Lower lobe of right lung (tissue), 2 donors: ENCODE measurements around the gene TMC3. TPM values are rescaled to one million over a fixed set of nuclear protein-coding genes. Genes with fewer than 3 reads are reported as not detected.

Experiments
- ATAC-seq, 2 donors: fragments of 200-7000 bp; cut with Tn5 transposase; one replicate each; pipeline ENCODE4 v1.9.1; 2020 to 2022; ENCODE audit warnings: mild to moderate bottlenecking in 2 of 2, moderate library complexity in 2 of 2
- DNase-seq: peaks from one replicate; pipeline ENCODE4 v3.0.0-alpha.2; 2020
- H3K27ac ChIP-seq: fragments of 200-600 bp; one replicate; pipeline ENCODE4 v1.8.0; 2022
- H3K27me3 ChIP-seq: fragments of 200-600 bp; one replicate; pipeline ENCODE4 v1.8.0; 2022; ENCODE audit warnings: low read depth
- H3K36me3 ChIP-seq: fragments of 200-600 bp; one replicate; pipeline ENCODE4 v1.8.0; 2022; ENCODE audit warnings: mild to moderate bottlenecking
- H3K4me1 ChIP-seq: fragments of 200-600 bp; one replicate; pipeline ENCODE4 v1.8.0; 2022
- H3K4me3 ChIP-seq: fragments of 200-600 bp; one replicate; pipeline ENCODE4 v1.8.0; 2022; ENCODE audit warnings: mild to moderate bottlenecking
- H3K9me3 ChIP-seq: fragments of 200-600 bp; one replicate; pipeline ENCODE4 v1.8.0; 2022
- CTCF ChIP-seq: fragments of 200-600 bp; IDR thresholded peaks from one replicate; pipeline ENCODE4 v1.8.0; 2022; ENCODE audit warnings: antibody characterized with exemption, mild to moderate bottlenecking
- intact Hi-C: fragments of 100-400 bp; cut with DNase I; formaldehyde crosslinking; loops from one replicate; pipeline ENCODE4 v1.11.0; 2022
- total RNA-seq: library from RNA; stranded (reverse); fragmentation: NEBNext Ultra II Directional; extraction: Animal tissue kit (Norgen Biotek cat#: 25700); gene quantifications from one replicate; pipeline ENCODE4 v1.2.1, GENCODE V29; 2021
- donor health status: DM: no; HTN: yes; CAD: no; lungs with severe emphysema.

Gene TMC3
- total RNA-seq, 1 donor from 2014 or later: not detected

- Histone ChIP-seq H3K4me1 (peaks cover 16% of the 10 kb centered on the region), H3K9me3 (no peaks in the 10 kb centered on the region), H3K27ac (no peak overlapping the region), H3K36me3 (peaks cover 60% of the 10 kb centered on the region), H3K4me3 (no peak overlapping the region), H3K27me3 (no peaks in the 10 kb centered on the region)
- TF ChIP-seq CTCF: no peak
- intact Hi-C loops: no loop called here
- no peak for ATAC-seq
- no peak for DNase-seq
Observed at GRCh38 chr15:81288616-81289015, 85.4 kb downstream of the TMC3 start.

GRCh38 chr15:81288040-81288439 is 86.0 kb downstream of the TMC3 start:
- intact Hi-C loops: no loop called here
- no peak overlapping the region for H3K27ac ChIP-seq
- ATAC-seq (no peak), DNase-seq (no peak)
- H3K36me3 ChIP-seq: peaks cover 57% of the 10 kb centered on the region
- no peak for TF ChIP-seq CTCF
- peaks cover 10% of the 10 kb centered on the region for H3K4me1 ChIP-seq
- no peaks in the 10 kb centered on the region for H3K27me3 ChIP-seq
- no peaks in the 10 kb centered on the region for H3K9me3 ChIP-seq
- no peak overlapping the region for H3K4me3 ChIP-seq

- Histone ChIP-seq H3K4me3 (no peak overlapping the region), H3K9me3 (no peaks in the 10 kb centered on the region), H3K36me3 (peaks cover 47% of the 10 kb centered on the region), H3K27ac (peak overlapping the region; percentile 37), H3K4me1 (peaks cover 7% of the 10 kb centered on the region), H3K27me3 (no peaks in the 10 kb centered on the region)
- ATAC-seq (peak; percentile 65 to 68), DNase-seq (no peak)
- intact Hi-C loops: no loop called here
- TF ChIP-seq CTCF: no peak
Observed at GRCh38 chr15:81286621-81287121, 87.3 kb downstream of the TMC3 start.

GRCh38 chr15:81285461-81285860 is 88.6 kb downstream of the TMC3 start:
- Histone ChIP-seq H3K27me3 (no peaks in the 10 kb centered on the region), H3K4me1 (peaks cover 8% of the 10 kb centered on the region), H3K9me3 (no peaks in the 10 kb centered on the region), H3K4me3 (no peak overlapping the region), H3K27ac (no peak overlapping the region), H3K36me3 (peaks cover 36% of the 10 kb centered on the region)
- DNase-seq: no peak
- intact Hi-C loops: no loop called here
- ATAC-seq: no peak
- no peak for TF ChIP-seq CTCF

- H3K27me3 ChIP-seq: no peaks in the 10 kb centered on the region
- TF ChIP-seq CTCF: no peak
- H3K4me1 ChIP-seq: peaks cover 18% of the 10 kb centered on the region
- no peak overlapping the region for H3K4me3 ChIP-seq
- peaks cover 41% of the 10 kb centered on the region for H3K36me3 ChIP-seq
- no peak overlapping the region for H3K27ac ChIP-seq
- H3K9me3 ChIP-seq: no peaks in the 10 kb centered on the region
- no peak for DNase-seq
- ATAC-seq: peak; percentile 6 to 37
- intact Hi-C loops: no loop called here
Observed at GRCh38 chr15:81284256-81285031, 89.6 kb downstream of the TMC3 start.
